ENCODE data around the gene PCP4L1.
A peak's percentile ranks its signal among the peaks of the same experiment; 100 is the strongest.
"Not testable (repeated sequence)": the region's sequence is repeated elsewhere in the genome, so short reads cannot be mapped to it uniquely, and the experiment has no call there.

Gene PCP4L1

GRCh38 chr1:161309868-161310267 is 51.3 kb downstream of the PCP4L1 start, which contains the start of gene MPZ:
Gene MPZ (minus strand): TSS chr1:161309968. CDS start chr1:161309905, 63 bp downstream.
- H3K36me3 ChIP-seq (replicated peaks), result no peaks in the 10 kb centered on the region
- TF ChIP-seq, protein P1, sequence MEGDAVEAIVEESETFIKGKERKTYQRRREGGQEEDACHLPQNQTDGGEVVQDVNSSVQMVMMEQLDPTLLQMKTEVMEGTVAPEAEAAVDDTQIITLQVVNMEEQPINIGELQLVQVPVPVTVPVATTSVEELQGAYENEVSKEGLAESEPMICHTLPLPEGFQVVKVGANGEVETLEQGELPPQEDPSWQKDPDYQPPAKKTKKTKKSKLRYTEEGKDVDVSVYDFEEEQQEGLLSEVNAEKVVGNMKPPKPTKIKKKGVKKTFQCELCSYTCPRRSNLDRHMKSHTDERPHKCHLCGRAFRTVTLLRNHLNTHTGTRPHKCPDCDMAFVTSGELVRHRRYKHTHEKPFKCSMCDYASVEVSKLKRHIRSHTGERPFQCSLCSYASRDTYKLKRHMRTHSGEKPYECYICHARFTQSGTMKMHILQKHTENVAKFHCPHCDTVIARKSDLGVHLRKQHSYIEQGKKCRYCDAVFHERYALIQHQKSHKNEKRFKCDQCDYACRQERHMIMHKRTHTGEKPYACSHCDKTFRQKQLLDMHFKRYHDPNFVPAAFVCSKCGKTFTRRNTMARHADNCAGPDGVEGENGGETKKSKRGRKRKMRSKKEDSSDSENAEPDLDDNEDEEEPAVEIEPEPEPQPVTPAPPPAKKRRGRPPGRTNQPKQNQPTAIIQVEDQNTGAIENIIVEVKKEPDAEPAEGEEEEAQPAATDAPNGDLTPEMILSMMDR (IDR thresholded peaks at IDR 0.05; ENCODE audit: low read depth, low read length, missing control alignments), result no peak
- in situ Hi-C loops (cut with HindIII; ENCODE audit: low pct_ligation_motif_present, low sequenced_read_pairs), result no loop called here
- no peak for DNase-seq
- no peak within 1 kb of the TSS for H3K27ac ChIP-seq
- no peak within 1 kb of the TSS for H3K4me3 ChIP-seq (ENCODE audit: low read depth, low read length)
- H3K27me3 ChIP-seq (replicated peaks), result no peaks in the 10 kb centered on the region

DNA sequence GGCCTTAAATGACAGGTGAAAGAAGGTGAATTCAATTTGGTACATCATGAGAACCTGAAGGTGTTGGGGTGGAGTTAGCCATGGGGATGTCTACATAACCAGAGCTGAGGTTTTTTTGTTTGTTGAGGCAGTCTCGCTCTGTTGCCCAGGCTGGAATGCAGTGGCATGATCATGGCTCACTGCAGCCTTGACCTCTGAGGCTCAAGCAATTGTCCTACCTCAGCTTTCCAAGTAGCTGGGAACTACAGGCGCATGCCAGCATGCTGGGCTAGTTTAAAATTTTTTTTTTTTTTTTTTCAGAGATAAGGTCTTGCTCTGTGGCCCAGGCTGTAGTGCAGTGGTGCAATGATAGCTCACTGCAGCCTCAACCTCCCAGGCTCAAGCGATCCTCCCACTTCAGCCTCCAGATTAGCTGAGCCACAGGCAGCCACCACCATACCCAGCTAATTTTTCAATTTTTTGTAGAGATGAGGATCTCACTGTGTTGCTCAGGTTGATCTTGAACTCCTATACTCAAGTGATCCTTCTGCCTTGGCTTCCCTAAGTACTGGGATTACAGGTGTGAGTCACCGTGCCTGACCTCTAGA is 53.1 kb downstream of the PCP4L1 start:
- TF ChIP-seq, protein P1 (IDR thresholded peaks at IDR 0.05; ENCODE audit: low read depth, low read length, missing control alignments), result no peak
- H3K27ac ChIP-seq, result no peak overlapping the region
- no peaks in the 10 kb centered on the region for H3K36me3 ChIP-seq (replicated peaks)
- in situ Hi-C loops (cut with HindIII; ENCODE audit: low pct_ligation_motif_present, low sequenced_read_pairs), result no loop called here
- DNase-seq, result no peak
- no peaks in the 10 kb centered on the region for H3K27me3 ChIP-seq (replicated peaks)
- H3K4me3 ChIP-seq (ENCODE audit: low read depth, low read length), result no peak overlapping the region

DNA sequence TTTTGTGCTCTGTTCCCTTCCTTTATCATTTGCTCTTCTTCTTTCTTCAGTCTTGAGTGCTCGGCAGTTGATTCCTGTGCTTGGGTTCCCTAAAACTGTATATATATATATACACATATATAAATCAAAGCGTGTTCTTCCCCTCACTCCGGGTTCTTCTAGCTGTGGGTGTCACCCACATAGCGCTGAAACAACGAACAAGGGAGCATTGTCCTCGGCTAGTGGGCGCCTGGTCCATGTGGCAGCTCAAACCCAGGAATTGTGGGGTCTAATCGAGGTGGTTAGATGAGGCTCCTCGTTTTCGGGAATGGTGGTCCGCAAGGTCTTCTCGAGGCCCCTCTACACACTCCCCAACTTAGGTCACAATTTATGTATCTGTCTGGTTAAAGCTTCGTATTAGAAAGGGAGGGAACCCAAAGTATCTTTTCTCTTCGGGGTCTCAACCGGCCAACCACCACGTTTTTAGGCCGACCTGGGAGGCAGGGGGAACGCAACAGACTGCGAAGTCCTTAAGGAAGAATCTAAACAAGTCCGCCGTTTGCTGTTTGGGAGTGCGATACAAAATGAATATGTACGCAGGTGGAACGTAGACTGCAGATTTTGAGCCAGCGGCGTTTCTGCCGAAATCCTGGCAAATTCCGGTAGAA is 55.1 kb downstream of the PCP4L1 start:
- in situ Hi-C loops (cut with HindIII; ENCODE audit: low pct_ligation_motif_present, low sequenced_read_pairs), result no loop called here
- H3K27me3 ChIP-seq (replicated peaks), result no peaks in the 10 kb centered on the region
- H3K4me3 ChIP-seq (ENCODE audit: low read depth, low read length), result peak overlapping the region; percentile 95
- peaks cover under 1% of the 10 kb centered on the region for H3K36me3 ChIP-seq (replicated peaks)
- DNase-seq, result no peak
- peak overlapping the region; percentile 97 for H3K27ac ChIP-seq
- TF ChIP-seq, protein P1 (IDR thresholded peaks at IDR 0.05; ENCODE audit: low read depth, low read length, missing control alignments), result no peak

GRCh38 chr1:161314201-161314981 is 55.8 kb downstream of the PCP4L1 start, which contains the start of gene SDHC:
Gene SDHC (plus strand): TSS chr1:161314381. CDS start chr1:161314406, 25 bp downstream.
- peak within 1 kb of the TSS; percentile 97 for H3K27ac ChIP-seq
- peak; percentile 82 for DNase-seq
- in situ Hi-C loops (cut with HindIII; ENCODE audit: low pct_ligation_motif_present, low sequenced_read_pairs), result no loop called here
- peak within 1 kb of the TSS; percentile 95 for H3K4me3 ChIP-seq (ENCODE audit: low read depth, low read length)
- no peaks in the 10 kb centered on the region for H3K27me3 ChIP-seq (replicated peaks)
- peaks cover 3% of the 10 kb centered on the region for H3K36me3 ChIP-seq (replicated peaks)
- TF ChIP-seq, protein P1 (IDR thresholded peaks at IDR 0.05; ENCODE audit: low read depth, low read length, missing control alignments), result peak; percentile 75

GRCh38 chr1:161315841-161316674 is 57.5 kb downstream of the PCP4L1 start:
- H3K27me3 ChIP-seq (replicated peaks); H3K4me3 ChIP-seq (ENCODE audit: low read depth, low read length); H3K27ac ChIP-seq; in situ Hi-C loops (cut with HindIII; ENCODE audit: low pct_ligation_motif_present, low sequenced_read_pairs); DNase-seq; H3K36me3 ChIP-seq (replicated peaks): not testable (repeated sequence)

Measured in brain microvascular endothelial cell (primary cell).